Measurements from ENCODE around the gene MGAT4A.

Gene MGAT4A

DNA sequence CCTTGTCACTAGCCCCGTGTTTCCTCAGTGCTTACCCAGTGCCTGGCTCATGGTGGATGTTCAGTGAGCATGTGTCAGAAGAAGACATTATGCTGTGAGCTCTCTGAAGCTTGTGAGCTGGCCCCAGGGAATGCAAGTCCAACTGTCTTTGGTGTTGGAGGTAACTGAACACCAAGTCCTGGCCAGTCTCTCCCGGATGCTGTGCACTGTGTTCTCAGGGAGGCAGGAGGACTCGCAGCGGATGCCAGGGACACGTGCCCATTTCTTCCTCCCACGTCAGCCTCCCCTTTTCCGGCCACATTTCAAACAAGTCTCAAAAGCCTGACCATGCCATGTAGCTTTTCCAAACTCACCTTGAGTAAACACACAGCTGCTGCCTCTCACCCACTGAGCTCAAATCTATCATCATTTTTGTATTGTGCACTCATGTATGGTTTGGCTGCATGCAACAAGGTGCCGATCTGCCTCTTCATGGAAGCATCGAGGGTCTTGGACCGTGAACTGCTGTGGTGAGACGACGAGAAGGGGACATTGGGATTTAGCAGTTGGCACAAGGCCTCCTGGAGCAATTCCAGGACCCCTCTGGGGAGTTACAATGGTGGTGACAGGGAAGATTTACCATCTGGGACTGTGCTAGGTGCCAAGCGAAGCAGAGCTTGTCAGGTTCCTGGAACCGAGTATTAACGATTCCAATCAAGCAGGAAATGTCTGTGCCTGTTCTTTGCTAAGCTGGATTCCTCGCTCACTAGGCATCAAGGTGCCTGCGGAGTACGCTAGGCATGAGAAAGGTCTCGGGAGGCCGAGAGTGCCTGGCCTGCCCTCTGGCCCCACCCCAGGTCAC, 44.4 kb upstream of the MGAT4A start:
- no peak for DNase-seq (ENCODE audit: low spot score)
- in situ Hi-C loops (cut with MboI; ENCODE audit: low pct_unique_long_range_greater_than_20kb, low sequenced_read_pairs, unreplicated experiment) = no loop called here
- no peak for TF ChIP-seq CTCF (IDR thresholded peaks at IDR 0.05; ENCODE audit: extremely low read depth, insufficient read depth, missing control alignments)

DNA sequence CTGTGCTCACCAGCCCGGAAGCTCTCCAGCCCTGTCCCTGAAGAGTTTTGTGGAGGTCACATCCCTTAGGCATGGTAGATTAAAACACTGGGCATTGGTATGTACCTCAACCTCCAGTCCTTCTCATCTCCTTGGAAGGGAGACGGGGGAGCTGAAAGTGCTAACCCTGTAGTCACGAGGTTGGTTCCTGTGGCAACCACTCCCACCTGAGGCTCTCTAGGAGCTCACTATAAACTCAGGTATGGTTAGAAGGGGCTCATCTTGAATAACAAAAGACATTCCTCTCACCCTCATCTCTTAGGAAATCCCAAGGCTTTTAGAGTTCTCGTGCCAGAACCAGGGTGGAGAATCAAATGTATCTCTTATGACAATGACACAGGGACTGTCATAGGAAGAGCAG, 43.0 kb upstream of the MGAT4A start:
- no peak for DNase-seq (ENCODE audit: low spot score)
- in situ Hi-C loops (cut with MboI; ENCODE audit: low pct_unique_long_range_greater_than_20kb, low sequenced_read_pairs, unreplicated experiment) = no loop called here
- no peak for TF ChIP-seq CTCF (IDR thresholded peaks at IDR 0.05; ENCODE audit: extremely low read depth, insufficient read depth, missing control alignments)

DNA sequence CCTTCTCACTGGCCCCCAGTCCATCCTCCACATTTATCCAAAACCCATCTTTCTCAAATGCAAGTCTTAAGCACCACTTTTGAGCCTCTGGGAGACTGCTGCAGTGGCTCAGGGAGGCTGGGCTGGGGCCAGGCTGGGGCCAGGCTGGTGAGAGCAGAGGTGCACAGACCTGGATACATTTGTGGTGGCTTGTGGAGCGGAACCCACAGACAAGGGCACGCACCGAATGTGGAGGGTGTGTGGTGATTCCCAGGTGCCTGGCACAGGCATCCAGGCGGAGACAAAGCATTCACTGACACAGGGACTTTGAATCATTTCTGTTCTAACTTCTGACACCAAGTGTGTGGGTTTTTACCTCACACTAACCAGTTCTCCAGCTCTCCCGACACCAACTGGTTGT, 42.2 kb upstream of the MGAT4A start:
- DNase-seq (ENCODE audit: low spot score) = no peak
- in situ Hi-C loops (cut with MboI; ENCODE audit: low pct_unique_long_range_greater_than_20kb, low sequenced_read_pairs, unreplicated experiment) = no loop called here
- no peak for TF ChIP-seq CTCF (IDR thresholded peaks at IDR 0.05; ENCODE audit: extremely low read depth, insufficient read depth, missing control alignments)

- no peak for TF ChIP-seq CTCF (IDR thresholded peaks at IDR 0.05; ENCODE audit: extremely low read depth, insufficient read depth, missing control alignments)
- DNase-seq (ENCODE audit: low spot score) = no peak
- in situ Hi-C loops (cut with MboI; ENCODE audit: low pct_unique_long_range_greater_than_20kb, low sequenced_read_pairs, unreplicated experiment) = no loop called here
Measured at GRCh38 chr2:98772536-98772935, 41.6 kb upstream of the MGAT4A start.

DNA sequence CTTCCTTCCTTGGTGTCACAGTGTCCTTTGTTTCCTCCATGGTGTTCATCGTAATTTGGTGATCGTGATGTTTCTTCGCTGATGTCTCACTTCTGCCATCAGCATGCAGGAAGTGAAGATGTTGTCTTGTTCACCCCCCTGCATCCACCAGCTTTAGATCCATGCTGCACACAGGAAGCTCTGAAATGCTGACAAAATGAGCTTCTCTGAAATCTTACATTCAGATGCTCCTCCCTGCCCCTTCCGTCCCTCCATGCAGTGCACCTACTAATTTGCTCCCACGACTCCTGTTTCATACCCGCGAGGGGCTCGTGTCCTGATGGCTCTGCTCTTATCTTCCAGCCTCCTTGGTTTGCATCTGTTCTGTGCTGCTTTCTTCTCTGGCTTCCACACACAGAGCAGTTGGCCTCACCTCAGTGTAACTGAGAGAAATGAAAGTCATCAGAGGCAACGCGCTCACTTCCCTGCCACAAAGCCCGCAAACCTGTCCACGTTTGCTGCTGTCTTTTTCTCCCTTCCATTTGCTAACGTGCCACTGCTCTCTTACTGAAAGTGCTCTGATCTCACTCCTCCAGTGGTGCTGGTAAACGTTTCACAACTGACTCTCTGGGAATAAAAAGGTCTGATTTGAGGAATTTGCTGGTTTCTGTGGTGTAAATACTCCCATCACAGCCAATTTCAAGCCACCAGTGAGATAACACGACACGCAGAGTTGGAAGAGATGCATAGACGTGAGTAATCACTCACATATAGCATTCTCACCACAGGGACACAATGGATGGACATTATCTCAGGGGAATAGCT, 41.0 kb upstream of the MGAT4A start:
- peak; percentile 40 for DNase-seq (ENCODE audit: low spot score)
- in situ Hi-C loops (cut with MboI; ENCODE audit: low pct_unique_long_range_greater_than_20kb, low sequenced_read_pairs, unreplicated experiment) = no loop called here
- TF ChIP-seq CTCF (IDR thresholded peaks at IDR 0.05; ENCODE audit: extremely low read depth, insufficient read depth, missing control alignments) = no peak

- in situ Hi-C loops (cut with MboI; ENCODE audit: low pct_unique_long_range_greater_than_20kb, low sequenced_read_pairs, unreplicated experiment) = no loop called here
- TF ChIP-seq CTCF (IDR thresholded peaks at IDR 0.05; ENCODE audit: extremely low read depth, insufficient read depth, missing control alignments) = no peak
- DNase-seq (ENCODE audit: low spot score) = no peak
Measured at GRCh38 chr2:98771264-98771663, 40.3 kb upstream of the MGAT4A start.

Measured in GM13977 (cell line).